ENCODE measurements around the gene PLCL1.
"Not testable (repeated sequence)": the region's sequence is repeated elsewhere in the genome, so short reads cannot be mapped to it uniquely, and the experiment has no call there.

The PLCL1 gene

GRCh38 chr2:198000417-198000816, 196.0 kb downstream of the PLCL1 start:
- DNase-seq (ENCODE audit: low read depth) = no peak

- DNase-seq (ENCODE audit: low read depth) = no peak
These were observed 199.8 kb downstream of the PLCL1 start for GRCh38 chr2:198004173-198004572.

GRCh38 chr2:198004921-198005829, 200.8 kb downstream of the PLCL1 start:
- DNase-seq (ENCODE audit: low read depth) = peak; percentile 31

GRCh38 chr2:198006733-198007132, 202.3 kb downstream of the PLCL1 start:
- DNase-seq (ENCODE audit: low read depth) = no peak

- no peak for DNase-seq (ENCODE audit: low read depth)
These were observed 203.8 kb downstream of the PLCL1 start for GRCh38 chr2:198008230-198008629.

GRCh38 chr2:198012025-198012424, 207.6 kb downstream of the PLCL1 start:
- DNase-seq (ENCODE audit: low read depth) = no peak

GRCh38 chr2:198016243-198016642, 211.8 kb downstream of the PLCL1 start:
- DNase-seq (ENCODE audit: low read depth) = no peak

GRCh38 chr2:198017068-198017467, 212.7 kb downstream of the PLCL1 start:
- no peak for DNase-seq (ENCODE audit: low read depth)

GRCh38 chr2:198028955-198029354, 224.6 kb downstream of the PLCL1 start:
- DNase-seq (ENCODE audit: low read depth) = no peak

GRCh38 chr2:198029576-198029975, 225.2 kb downstream of the PLCL1 start:
- not testable (repeated sequence) for DNase-seq (ENCODE audit: low read depth)

GRCh38 chr2:198033626-198034025, 229.2 kb downstream of the PLCL1 start:
- no peak for DNase-seq (ENCODE audit: low read depth)

- DNase-seq (ENCODE audit: low read depth) = no peak
These were observed 231.9 kb downstream of the PLCL1 start for GRCh38 chr2:198036029-198036879.

GRCh38 chr2:198040835-198041234, 236.4 kb downstream of the PLCL1 start:
- no peak for DNase-seq (ENCODE audit: low read depth)

- DNase-seq (ENCODE audit: low read depth) = no peak
These were observed 237.8 kb downstream of the PLCL1 start for GRCh38 chr2:198042189-198042588.

GRCh38 chr2:198044777-198045176, 240.4 kb downstream of the PLCL1 start:
- no peak for DNase-seq (ENCODE audit: low read depth)

GRCh38 chr2:198045227-198045626, 240.8 kb downstream of the PLCL1 start:
- no peak for DNase-seq (ENCODE audit: low read depth)

GRCh38 chr2:198052741-198053140, 248.3 kb downstream of the PLCL1 start:
- DNase-seq (ENCODE audit: low read depth) = no peak

GRCh38 chr2:198053148-198053547, 248.8 kb downstream of the PLCL1 start:
- DNase-seq (ENCODE audit: low read depth) = no peak

GRCh38 chr2:198053776-198054175, 249.4 kb downstream of the PLCL1 start:
- no peak for DNase-seq (ENCODE audit: low read depth)

- DNase-seq (ENCODE audit: low read depth) = peak; percentile 35
These were observed 249.9 kb downstream of the PLCL1 start for GRCh38 chr2:198054299-198054698.

GRCh38 chr2:198055716-198056115, 251.3 kb downstream of the PLCL1 start:
- no peak for DNase-seq (ENCODE audit: low read depth)

GRCh38 chr2:198056836-198057235, 252.4 kb downstream of the PLCL1 start:
- no peak for DNase-seq (ENCODE audit: low read depth)

GRCh38 chr2:198059800-198060199, 255.4 kb downstream of the PLCL1 start:
- DNase-seq (ENCODE audit: low read depth) = no peak

All from activated T-cell treated with anti-CD3 and anti-CD28 coated beads for 24 hours (primary cell).